Prostate gland (tissue), 2 donors: ENCODE results near the gene PABPC1L.

Experiments used
- CTCF ChIP-seq, 4 experiments: fragments of 200-600 bp in 2 of 4; fragments of 450-650 bp in 2 of 4; sonication (generic) in 2 of 4; IDR thresholded peaks; 1 replicate in 3 of 4; 2 replicates in 1 of 4; pipeline ENCODE4 v1.5.1; 2016 to 2019; ENCODE audit warnings: antibody characterized with exemption in 4 of 4, mild to moderate bottlenecking in 2 of 4, moderate library complexity in 2 of 4
- POLR2A ChIP-seq: fragments of 450-650 bp; IDR thresholded peaks from one replicate; pipeline ENCODE4 v1.6.1; 2016; ENCODE audit warnings: antibody characterized with exemption, mild to moderate bottlenecking
- POLR2AphosphoS5 ChIP-seq: sonication (generic); formaldehyde crosslinking; IDR thresholded peaks from one replicate; pipeline ENCODE4 v1.6.1; 2017; ENCODE audit warnings: antibody characterized with exemption

GRCh38 chr20:44961011-44961869 lies 51.4 kb downstream of the PABPC1L start:
- TF ChIP-seq CTCF (IDR thresholded peaks at IDR 0.05) (no peak), POLR2A (no peak), POLR2AphosphoS5 (no peak)
